HepG2 (cell line): Measurements from ENCODE around the gene PLCB1. TPM values are rescaled to one million over a fixed set of nuclear protein-coding genes. Genes with fewer than 3 reads are reported as not detected.

Experiments
- ATAC-seq: fragments of 200-7000 bp; cut with Tn5 transposase; 3 replicates; pipeline ENCODE4 v1.9.1; 2020; ENCODE audit warnings: mild to moderate bottlenecking, moderate library complexity
- BruUV-seq: library from RNA; stranded (reverse); fragments of 400-500 nt; replicated peaks from 2 replicates; lab custom pipeline; 2021; lab: Mats Ljungman, UMichigan
- CTCF ChIA-PET: fragments of 300-600 bp; formaldehyde crosslinking; extraction: SDS; loops from one replicate; lab custom pipeline; 2021; ENCODE audit warnings: low total read pairs, inconsistent platforms, low intra/inter-chr PET ratio; lab: Yijun Ruan, JAX
- POLR2A ChIA-PET: fragments of 350-600 bp; sonication (Branson Sonifier 250); formaldehyde crosslinking; loops from one replicate; lab custom pipeline; 2020; ENCODE audit warnings: antibody characterized with exemption, inconsistent platforms; lab: Yijun Ruan, JAX
- DNase-seq: peaks from one replicate; pipeline ENCODE4 v3.0.0-alpha.2; 2015; ENCODE audit warnings: low spot score
- FAIRE-seq: peaks from 3 replicates; lab custom pipeline; 2011; peaks lifted over from hg19 to GRCh38; lab: Jason Lieb, UNC
- H2AFZ ChIP-seq: one replicate; pipeline ENCODE4 v1.6.1; 2011; ENCODE audit warnings: low read length, inconsistent platforms
- H3K27ac ChIP-seq: fragments of 300-600 bp; 3 replicates; pipeline ENCODE4 v1.8.0; 2011; ENCODE audit warnings: mixed run types, mild to moderate bottlenecking, mixed read lengths, low read length, inconsistent platforms; ENCODE audit not compliant: insufficient read depth; ENCODE audit errors: extremely low read length
- H3K27me3 ChIP-seq, 2 experiments: fragments of 200-600 bp in 1 of 2; 2 replicates in 1 of 2; 3 replicates in 1 of 2; pipeline versions ENCODE4 v1.6.0 to v1.8.0; 2011; ENCODE audit warnings: low read length in 2 of 2, mild to moderate bottlenecking in 2 of 2, moderate library complexity in 2 of 2, inconsistent platforms in 1 of 2; ENCODE audit not compliant: insufficient read depth in 2 of 2, control insufficient read depth in 1 of 2
- H3K36me3 ChIP-seq, 2 experiments: fragments of 200-600 bp in 1 of 2; replicated peaks in 1 of 2; 2 replicates in 1 of 2; 3 replicates in 1 of 2; pipeline versions ENCODE4 v1.5.1 to v1.8.0; 2011; ENCODE audit warnings: low read length in 2 of 2, inconsistent platforms in 1 of 2; ENCODE audit not compliant: insufficient read depth in 2 of 2, control insufficient read depth in 1 of 2
- H3K4me1 ChIP-seq: 2 replicates; pipeline ENCODE4 v1.5.1; 2012; ENCODE audit warnings: low read length, inconsistent platforms; ENCODE audit not compliant: insufficient read depth
- H3K4me2 ChIP-seq: 2 replicates; pipeline ENCODE4 v1.6.0; 2011; ENCODE audit warnings: low read depth, low read length, inconsistent platforms
- H3K4me3 ChIP-seq, 3 experiments: fragments of 200-600 bp in 1 of 3; sonication (generic), shearing (Covaris generic) in 1 of 3; replicated peaks in 1 of 3; 2 replicates each; pipeline ENCODE4 v1.5.1; 2011 to 2016; ENCODE audit warnings: low read length in 3 of 3, inconsistent platforms in 2 of 3, low read depth in 2 of 3, mild to moderate bottlenecking in 2 of 3, control low read depth in 1 of 3, mixed read lengths in 1 of 3; ENCODE audit not compliant: insufficient read depth in 1 of 3
- H3K79me2 ChIP-seq: one replicate; pipeline ENCODE4 v1.6.1; 2011; ENCODE audit warnings: low read length, inconsistent platforms; ENCODE audit not compliant: insufficient read depth
- H3K9ac ChIP-seq: 2 replicates; pipeline ENCODE4 v1.6.0; 2011; ENCODE audit warnings: mild to moderate bottlenecking, low read depth, low read length, inconsistent platforms; ENCODE audit not compliant: insufficient read depth
- H3K9me3 ChIP-seq: 2 replicates; pipeline ENCODE4 v1.5.1; 2012; ENCODE audit warnings: mild to moderate bottlenecking, low read length
- H4K20me1 ChIP-seq: 2 replicates; pipeline ENCODE4 v1.6.0; 2011; ENCODE audit warnings: inconsistent platforms, mild to moderate bottlenecking, low read length, moderate library complexity; ENCODE audit not compliant: insufficient read depth
- ATF5 ChIP-seq: sonication (generic); formaldehyde crosslinking; IDR thresholded peaks from 2 replicates; pipeline ENCODE4 v1.4.0; 2020; ENCODE audit warnings: mild to moderate bottlenecking, low read depth, missing genetic modification reagents
- BRD4 ChIP-seq: sonication (generic); formaldehyde crosslinking; IDR thresholded peaks from 2 replicates; pipeline ENCODE4 v1.4.0; 2020; ENCODE audit warnings: missing genetic modification reagents
- FOXO1 ChIP-seq: sonication (generic); formaldehyde crosslinking; IDR thresholded peaks from 2 replicates; pipeline ENCODE4 v1.4.0; 2020; ENCODE audit warnings: missing genetic modification reagents
- HDAC1 ChIP-seq: sonication (generic); formaldehyde crosslinking; IDR thresholded peaks from 2 replicates; pipeline ENCODE4 v1.5.1; 2020; ENCODE audit warnings: mild to moderate bottlenecking, missing genetic modification reagents
- HNF1A ChIP-seq, 2 experiments: sonication (generic) in 1 of 2; formaldehyde crosslinking in 1 of 2; IDR thresholded peaks; 2 replicates each; pipeline versions ENCODE4 v1.4.0 to v1.6.1; 2016 to 2020; ENCODE audit warnings: borderline replicate concordance in 1 of 2, low read depth in 1 of 2, mild to moderate bottlenecking in 1 of 2, missing genetic modification reagents in 1 of 2
- IRF2 ChIP-seq: IDR thresholded peaks from 2 replicates; pipeline ENCODE4 v1.6.1; 2018; ENCODE audit warnings: missing genetic modification reagents, missing compliant biosample characterization
- JDP2 ChIP-seq: sonication (generic); formaldehyde crosslinking; IDR thresholded peaks from 2 replicates; pipeline ENCODE4 v1.8.1; 2022; ENCODE audit warnings: missing genetic modification reagents, borderline replicate concordance
- LCORL ChIP-seq, 2 experiments: fragments of 450-650 bp in 1 of 2; sonication (generic) in 1 of 2; formaldehyde crosslinking in 1 of 2; IDR thresholded peaks; 2 replicates each; pipeline versions ENCODE4 v1.5.0 to v1.6.1; 2017 to 2020; ENCODE audit warnings: antibody characterized with exemption in 1 of 2, missing genetic modification reagents in 1 of 2
- MTF2 ChIP-seq: sonication (generic); formaldehyde crosslinking; IDR thresholded peaks from 2 replicates; pipeline ENCODE4 v1.5.0; 2020; ENCODE audit warnings: missing genetic modification reagents, borderline replicate concordance
- PHB2 ChIP-seq: fragments of 450-650 bp; IDR thresholded peaks from 2 replicates; pipeline ENCODE4 v1.6.1; 2018; ENCODE audit not compliant: partially characterized antibody
- SIN3B ChIP-seq: fragments of 150-350 bp; IDR thresholded peaks from 2 replicates; pipeline ENCODE4 v1.6.1; 2014; ENCODE audit warnings: low read length
- TOPORS ChIP-seq: sonication (generic); formaldehyde crosslinking; IDR thresholded peaks from 2 replicates; pipeline ENCODE4 v1.8.0; 2023; ENCODE audit warnings: mild to moderate bottlenecking, missing genetic modification reagents
- ZBTB1 ChIP-seq: sonication (generic); formaldehyde crosslinking; IDR thresholded peaks from 2 replicates; pipeline ENCODE4 v1.4.0; 2020; ENCODE audit warnings: missing genetic modification reagents, borderline replicate concordance
- ZNF468 ChIP-seq: sonication (generic); formaldehyde crosslinking; IDR thresholded peaks from 2 replicates; pipeline ENCODE4 v1.8.0; 2022; ENCODE audit warnings: mild to moderate bottlenecking, moderate library complexity, missing genetic modification reagents
- ZNF570 ChIP-seq: sonication (generic); formaldehyde crosslinking; IDR thresholded peaks from 2 replicates; pipeline ENCODE4 v1.4.0; 2020; ENCODE audit warnings: mild to moderate bottlenecking, missing genetic modification reagents, borderline replicate concordance
- WGBS: methylation state at CpG from one replicate; pipeline ENCODE4 v1.1.6; 2017; ENCODE audit warnings: low lambda C conversion rate; 5-methylcytosine and 5-hydroxymethylcytosine counted together
- in situ Hi-C: cut with HindIII; loops from 2 replicates; pipeline ENCODE4 v1.10.0; 2017; ENCODE audit warnings: low pct_unique_long_range_greater_than_20kb; ENCODE audit not compliant: extremely low pct_ligation_motif_present
- intact Hi-C: fragments of 100-400 bp; cut with micrococcal nuclease; formaldehyde crosslinking; loops from one replicate; pipeline ENCODE4 v1.10.0; 2022; ENCODE audit not compliant: unreplicated experiment
- polyA plus RNA-seq, 8 experiments: library from polyadenylated mRNA; depleted of rRNA in 3 of 8; stranded (reverse) in 7 of 8; unstranded in 1 of 8; fragments of >200 nt; fragmentation: Illumina TruSeq in 4 of 8; extraction: Trizol in 4 of 8; gene quantifications; 2 replicates each; pipeline versions ENCODE4 v1.2.1 to v1.2.3, GENCODE V29; 2011 to 2016; ENCODE audit warnings: low read depth in 4 of 8, missing spikeins in 1 of 8, mixed read lengths in 1 of 8; ENCODE audit not compliant: insufficient read depth in 1 of 8
- total RNA-seq, 5 experiments: library from RNA; depleted of rRNA; stranded (reverse); fragments of >200 nt; fragmentation: Illumina TruSeq; extraction: Trizol; gene quantifications; 2 replicates each; pipeline ENCODE4 v1.2.3, GENCODE V29; 2016; ENCODE audit warnings: low read depth in 1 of 5

The PLCB1 gene
- total and polyA plus RNA-seq, 2 of the 13 experiments (the other 11 are each of a cell fraction or from before 2014, with no cell fraction given) = 42.4 to 55.9 TPM

GRCh38 chr20:8150591-8150990 lies 18.5 kb downstream of the PLCB1 start:
- FAIRE-seq (no peak), DNase-seq (no peak), ATAC-seq (no peak)
- Histone ChIP-seq H4K20me1 (no peaks in the 10 kb centered on the region), H3K4me3 (no peak overlapping the region), H3K9ac (no peak overlapping the region), H3K79me2 (peaks cover 54% of the 10 kb centered on the region), H3K9me3 (no peaks in the 10 kb centered on the region), H3K27ac (no peak overlapping the region), H3K27me3 (no peaks in the 10 kb centered on the region), H3K36me3 (peaks cover 1 to 42% of the 10 kb centered on the region in 2 experiments; a peak in 4 of 5 replicates), H3K4me2 (no peak overlapping the region), H2AFZ (no peak overlapping the region), H3K4me1 (peaks cover 33% of the 10 kb centered on the region)
- TF ChIP-seq LCORL (IDR thresholded peaks at IDR 0.05) (no peak), LCORL (CRISPR knock-in tag; IDR thresholded peaks at IDR 0.05) (no peak), IRF2 (CRISPR knock-in tag) (no peak), MTF2 (CRISPR knock-in tag) (no peak), JDP2 (CRISPR knock-in tag) (no peak)
- BruUV-seq = no TSS peak
- WGBS = 98% methylated on average over 1 of the region's 1 CpG
- intact Hi-C loops = no loop called here
- CTCF ChIA-PET = no interaction called here
- in situ Hi-C loops = loop anchor here (5.0 kb wide), 1 partner anchor 87 kb away; no protein-coding TSS in a partner anchor
- POLR2A ChIA-PET = no interaction called here

GRCh38 chr20:8151372-8151771 lies 19.3 kb downstream of the PLCB1 start:
- Histone ChIP-seq H3K27me3 (no peaks in the 10 kb centered on the region), H3K36me3 (peaks cover 1 to 42% of the 10 kb centered on the region in 2 experiments; a peak in 4 of 5 replicates), H4K20me1 (no peaks in the 10 kb centered on the region), H3K9ac (no peak overlapping the region), H2AFZ (no peak overlapping the region), H3K4me2 (no peak overlapping the region), H3K79me2 (peaks cover 46% of the 10 kb centered on the region), H3K4me3 (no peak overlapping the region), H3K27ac (no peak overlapping the region), H3K9me3 (no peaks in the 10 kb centered on the region), H3K4me1 (peaks cover 37% of the 10 kb centered on the region)
- CTCF ChIA-PET = no interaction called here
- ATAC-seq = no peak
- in situ Hi-C loops = loop anchor here (5.0 kb wide), 1 partner anchor 86 kb away; no protein-coding TSS in a partner anchor
- 95% methylated on average over 5 of the region's 5 CpGs for WGBS
- BruUV-seq = no TSS peak
- intact Hi-C loops = no loop called here
- POLR2A ChIA-PET = no interaction called here
- no peak for FAIRE-seq
- DNase-seq = no peak
- TF ChIP-seq ATF5 (CRISPR knock-in tag) (no peak), PHB2 (no peak), ZBTB1 (CRISPR knock-in tag) (no peak), BRD4 (no peak), FOXO1 (CRISPR knock-in tag) (no peak), TOPORS (CRISPR knock-in tag) (no peak), HDAC1 (no peak), ZNF570 (no peak), ZNF468 (CRISPR knock-in tag) (no peak), HNF1A (IDR thresholded peaks at IDR 0.05; ENCODE audit: low read depth) (no peak), HNF1A (CRISPR knock-in tag; IDR thresholded peaks at IDR 0.05; ENCODE audit: borderline replicate concordance) (no peak), SIN3B (no peak)
